NCI-H187 treated with DMSO at 0.1 percent for 48 hours (cell line): Measurements from ENCODE around the gene MMUT.
A peak's percentile ranks its signal among the peaks of the same experiment; 100 is the strongest.
"Not testable (repeated sequence)": the region's sequence is repeated elsewhere in the genome, so short reads cannot be mapped to it uniquely, and the experiment has no call there.

Experiments
- DNase-seq: peaks from one replicate; lab custom pipeline; 2025; lab: John Stamatoyannopoulos, UW

Gene MMUT

GRCh38 chr6:49462927-49463611, at the start of gene MMUT, which contains the start of gene CENPQ:
Gene MMUT, minus strand, starts transcription at chr6:49463253. Its CDS starts 3,787 bp downstream, at chr6:49459466.
Gene CENPQ, plus strand, starts transcription at chr6:49463370. Its CDS starts 6,807 bp downstream, at chr6:49470177.
- peak; percentile 85 for DNase-seq

GRCh38 chr6:49509342-49509741, 46.3 kb upstream of the MMUT start:
- DNase-seq: no peak

GRCh38 chr6:49506569-49507111, 43.6 kb upstream of the MMUT start:
- DNase-seq: no peak

- no peak for DNase-seq
Measured at GRCh38 chr6:49504666-49505065, 41.6 kb upstream of the MMUT start.

GRCh38 chr6:49499623-49500022, 36.6 kb upstream of the MMUT start, which contains the start of gene GLYATL3:
Gene GLYATL3, plus strand, starts transcription at chr6:49499923. Its CDS starts 12,068 bp downstream, at chr6:49511991.
- DNase-seq: no peak

GRCh38 chr6:49499126-49499525, 36.1 kb upstream of the MMUT start:
- DNase-seq: no peak

- DNase-seq: no peak
Measured at GRCh38 chr6:49497304-49497703, 34.3 kb upstream of the MMUT start.

GRCh38 chr6:49490633-49491032, 27.6 kb upstream of the MMUT start:
- DNase-seq: no peak

GRCh38 chr6:49483380-49483779, 20.3 kb upstream of the MMUT start:
- DNase-seq: not testable (repeated sequence)

- not testable (repeated sequence) for DNase-seq
Measured at GRCh38 chr6:49481846-49482245, 18.8 kb upstream of the MMUT start.

GRCh38 chr6:49479308-49479970, 16.4 kb upstream of the MMUT start:
- DNase-seq: no peak

GRCh38 chr6:49476564-49476963, 13.5 kb upstream of the MMUT start:
- not testable (repeated sequence) for DNase-seq

GRCh38 chr6:49468042-49468441, 5.0 kb upstream of the MMUT start:
- DNase-seq: no peak

GRCh38 chr6:49464691-49465090, 1.6 kb upstream of the MMUT start:
- DNase-seq: no peak

GRCh38 chr6:49463612-49463967, 537 bp upstream of the MMUT start:
- DNase-seq: no peak

GRCh38 chr6:49462599-49462926, 490 bp downstream of the MMUT start:
- no peak for DNase-seq

GRCh38 chr6:49462071-49462470, 982 bp downstream of the MMUT start:
- DNase-seq: no peak

- DNase-seq: no peak
Measured at GRCh38 chr6:49457771-49458170, 5.3 kb downstream of the MMUT start.

- DNase-seq: no peak
Measured at GRCh38 chr6:49454787-49455709, 8.0 kb downstream of the MMUT start.

- DNase-seq: no peak
Measured at GRCh38 chr6:49453221-49453620, 9.8 kb downstream of the MMUT start.

- no peak for DNase-seq
Measured at GRCh38 chr6:49430866-49431265, 32.2 kb downstream of the MMUT start.

GRCh38 chr6:49430187-49430586, 32.9 kb downstream of the MMUT start:
- DNase-seq: no peak
